ENCODE data around the gene NRDE2. TPM values are rescaled to one million over a fixed set of nuclear protein-coding genes. Genes with fewer than 3 reads are reported as not detected.

NRDE2 gene
- total RNA-seq, 1 donor from 2014 or later = 20.8 TPM

DNA sequence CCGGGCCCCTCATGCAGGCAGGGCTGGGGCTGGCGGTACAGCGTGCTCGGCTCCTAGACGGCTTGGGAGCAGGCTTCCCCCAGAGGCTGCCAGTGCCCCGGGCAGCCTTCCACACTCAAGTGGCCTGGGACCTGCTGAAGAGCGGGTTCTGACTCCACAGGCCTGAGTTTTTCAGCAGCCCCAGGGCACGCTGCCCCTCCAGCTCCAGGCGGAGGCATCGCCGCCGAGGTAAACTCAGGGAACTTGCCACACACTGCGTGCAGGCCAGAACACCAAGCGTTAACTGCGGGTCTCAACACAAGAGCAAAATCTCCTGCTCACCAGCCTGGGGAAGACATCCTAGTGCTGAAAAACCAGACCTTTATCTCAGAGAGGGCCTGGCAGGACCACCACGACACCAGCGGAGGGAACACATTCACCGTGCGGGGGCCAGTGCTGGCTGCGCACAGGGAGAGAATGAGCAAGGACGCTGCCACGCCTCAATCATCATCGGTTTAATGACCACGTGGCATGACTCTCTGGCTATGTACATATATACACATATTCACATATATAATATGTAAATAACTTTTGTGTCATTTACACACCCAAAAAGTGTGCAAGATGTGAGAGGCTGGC lies 54.1 kb downstream of the NRDE2 start:
- Mint-ChIP-seq H3K27me3 (ENCODE audit: unreplicated experiment) (peaks cover 17% of the 10 kb centered on the region), H3K27ac (ENCODE audit: unreplicated experiment) (no peak overlapping the region), H3K9me3 (ENCODE audit: unreplicated experiment) (no peaks in the 10 kb centered on the region), H3K4me1 (ENCODE audit: unreplicated experiment) (peaks cover 23% of the 10 kb centered on the region), H3K36me3 (ENCODE audit: low read depth, unreplicated experiment) (peaks cover 7% of the 10 kb centered on the region), H3K4me3 (ENCODE audit: unreplicated experiment) (no peak overlapping the region)
- TF ChIP-seq, protein P1, sequence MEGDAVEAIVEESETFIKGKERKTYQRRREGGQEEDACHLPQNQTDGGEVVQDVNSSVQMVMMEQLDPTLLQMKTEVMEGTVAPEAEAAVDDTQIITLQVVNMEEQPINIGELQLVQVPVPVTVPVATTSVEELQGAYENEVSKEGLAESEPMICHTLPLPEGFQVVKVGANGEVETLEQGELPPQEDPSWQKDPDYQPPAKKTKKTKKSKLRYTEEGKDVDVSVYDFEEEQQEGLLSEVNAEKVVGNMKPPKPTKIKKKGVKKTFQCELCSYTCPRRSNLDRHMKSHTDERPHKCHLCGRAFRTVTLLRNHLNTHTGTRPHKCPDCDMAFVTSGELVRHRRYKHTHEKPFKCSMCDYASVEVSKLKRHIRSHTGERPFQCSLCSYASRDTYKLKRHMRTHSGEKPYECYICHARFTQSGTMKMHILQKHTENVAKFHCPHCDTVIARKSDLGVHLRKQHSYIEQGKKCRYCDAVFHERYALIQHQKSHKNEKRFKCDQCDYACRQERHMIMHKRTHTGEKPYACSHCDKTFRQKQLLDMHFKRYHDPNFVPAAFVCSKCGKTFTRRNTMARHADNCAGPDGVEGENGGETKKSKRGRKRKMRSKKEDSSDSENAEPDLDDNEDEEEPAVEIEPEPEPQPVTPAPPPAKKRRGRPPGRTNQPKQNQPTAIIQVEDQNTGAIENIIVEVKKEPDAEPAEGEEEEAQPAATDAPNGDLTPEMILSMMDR (IDR thresholded peaks at IDR 0.05; ENCODE audit: unreplicated experiment) = no peak
- no peak for DNase-seq (ENCODE audit: low spot score)

DNA sequence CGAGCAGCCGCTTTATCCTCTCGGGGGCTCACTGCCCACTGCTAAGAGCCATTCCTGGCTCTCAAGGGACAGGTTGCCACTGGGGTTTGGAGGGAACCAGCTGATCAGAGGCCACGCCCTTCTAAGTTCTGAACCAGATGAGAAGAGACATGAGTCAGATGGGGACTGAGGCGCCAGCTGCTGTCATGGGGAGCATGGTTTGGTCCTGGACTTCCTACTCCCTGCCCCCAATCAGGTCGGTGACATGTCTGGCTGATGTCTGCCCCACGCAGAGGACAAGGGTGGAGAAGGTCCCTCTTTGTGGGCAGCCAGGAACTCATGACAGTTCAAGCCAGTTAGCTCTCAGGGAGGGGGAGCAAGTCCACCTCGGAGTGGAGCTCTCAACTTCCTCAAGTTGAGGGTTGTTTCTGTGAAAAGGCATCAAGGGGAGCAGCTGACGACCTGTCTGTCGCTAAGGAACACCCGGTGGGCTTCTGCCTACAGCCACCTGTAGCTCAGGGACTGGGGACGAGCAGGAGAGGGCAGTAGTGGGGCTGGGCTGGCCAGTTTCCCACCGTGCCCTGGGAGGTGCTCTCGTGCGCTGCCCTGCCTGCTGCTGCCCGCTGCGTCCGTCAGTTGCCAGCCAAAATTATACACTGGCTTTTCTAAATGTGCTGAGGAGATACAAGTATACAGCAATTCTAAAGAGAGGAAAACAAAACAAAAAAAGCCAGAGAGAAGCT lies 54.9 kb downstream of the NRDE2 start:
- TF ChIP-seq, protein P1 (IDR thresholded peaks at IDR 0.05; ENCODE audit: unreplicated experiment) = no peak
- no peak overlapping the region for H3K4me3 Mint-ChIP-seq (ENCODE audit: unreplicated experiment)
- DNase-seq (ENCODE audit: low spot score) = no peak
- peaks cover 17% of the 10 kb centered on the region for H3K27me3 Mint-ChIP-seq (ENCODE audit: unreplicated experiment)
- H3K27ac Mint-ChIP-seq (ENCODE audit: unreplicated experiment) = no peak overlapping the region
- peaks cover 23% of the 10 kb centered on the region for H3K4me1 Mint-ChIP-seq (ENCODE audit: unreplicated experiment)
- no peaks in the 10 kb centered on the region for H3K9me3 Mint-ChIP-seq (ENCODE audit: unreplicated experiment)
- H3K36me3 Mint-ChIP-seq (ENCODE audit: low read depth, unreplicated experiment) = peaks cover 7% of the 10 kb centered on the region

DNA sequence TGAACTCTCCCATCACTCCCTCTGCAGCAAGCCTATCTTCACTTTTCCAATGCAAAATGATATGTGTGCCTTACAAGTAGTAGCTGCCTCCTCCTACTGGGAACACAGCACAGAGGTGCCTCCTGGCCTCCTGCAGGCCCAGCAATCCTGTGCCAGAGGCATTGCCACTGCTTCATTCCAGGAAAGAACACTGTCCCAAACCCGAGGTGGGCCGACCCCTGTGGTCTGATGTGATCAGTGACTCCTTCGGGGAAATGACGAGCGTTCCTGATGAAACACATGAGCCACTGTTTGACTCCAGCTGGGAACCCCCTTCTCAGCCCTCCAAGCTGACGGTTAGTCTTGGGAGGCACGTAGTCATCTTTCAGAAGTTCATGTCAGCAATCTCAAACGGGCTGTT lies 55.9 kb downstream of the NRDE2 start:
- H3K27me3 Mint-ChIP-seq (ENCODE audit: unreplicated experiment) = peaks cover 15% of the 10 kb centered on the region

DNA sequence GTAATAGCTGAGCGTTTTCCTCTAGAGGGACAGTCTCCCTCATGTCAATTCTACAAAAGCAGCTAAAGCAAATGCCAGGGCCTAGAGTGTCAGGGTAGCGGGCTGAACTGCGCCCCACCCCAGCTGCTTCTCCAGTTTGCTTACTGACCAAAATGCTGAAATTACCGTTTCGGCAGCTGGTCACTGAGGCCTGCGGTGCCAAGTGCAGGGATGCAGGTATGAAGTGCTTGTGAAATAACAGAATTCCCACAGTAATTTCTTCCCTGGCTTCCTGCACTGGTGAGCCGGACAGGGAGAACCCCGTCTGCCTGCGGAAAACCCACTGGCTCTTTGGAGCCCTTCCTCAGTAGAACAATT lies 56.3 kb downstream of the NRDE2 start:
- H3K4me1 Mint-ChIP-seq (ENCODE audit: unreplicated experiment) = peaks cover 23% of the 10 kb centered on the region
- H3K27me3 Mint-ChIP-seq (ENCODE audit: unreplicated experiment) = peaks cover 15% of the 10 kb centered on the region
- H3K9me3 Mint-ChIP-seq (ENCODE audit: unreplicated experiment) = no peaks in the 10 kb centered on the region
- H3K4me3 Mint-ChIP-seq (ENCODE audit: unreplicated experiment) = no peak overlapping the region
- no peak for DNase-seq (ENCODE audit: low spot score)
- peaks cover 7% of the 10 kb centered on the region for H3K36me3 Mint-ChIP-seq (ENCODE audit: low read depth, unreplicated experiment)
- no peak overlapping the region for H3K27ac Mint-ChIP-seq (ENCODE audit: unreplicated experiment)
- TF ChIP-seq, protein P1 (IDR thresholded peaks at IDR 0.05; ENCODE audit: unreplicated experiment) = no peak

More for the DNA sequence above, 55.9 kb downstream of the NRDE2 start:
- H3K4me3 Mint-ChIP-seq (ENCODE audit: unreplicated experiment) = no peak overlapping the region
- H3K4me1 Mint-ChIP-seq (ENCODE audit: unreplicated experiment) = peaks cover 23% of the 10 kb centered on the region
- H3K36me3 Mint-ChIP-seq (ENCODE audit: low read depth, unreplicated experiment) = peaks cover 7% of the 10 kb centered on the region
- no peak for DNase-seq (ENCODE audit: low spot score)
- no peaks in the 10 kb centered on the region for H3K9me3 Mint-ChIP-seq (ENCODE audit: unreplicated experiment)
- TF ChIP-seq, protein P1 (IDR thresholded peaks at IDR 0.05; ENCODE audit: unreplicated experiment) = no peak
- no peak overlapping the region for H3K27ac Mint-ChIP-seq (ENCODE audit: unreplicated experiment)

DNA sequence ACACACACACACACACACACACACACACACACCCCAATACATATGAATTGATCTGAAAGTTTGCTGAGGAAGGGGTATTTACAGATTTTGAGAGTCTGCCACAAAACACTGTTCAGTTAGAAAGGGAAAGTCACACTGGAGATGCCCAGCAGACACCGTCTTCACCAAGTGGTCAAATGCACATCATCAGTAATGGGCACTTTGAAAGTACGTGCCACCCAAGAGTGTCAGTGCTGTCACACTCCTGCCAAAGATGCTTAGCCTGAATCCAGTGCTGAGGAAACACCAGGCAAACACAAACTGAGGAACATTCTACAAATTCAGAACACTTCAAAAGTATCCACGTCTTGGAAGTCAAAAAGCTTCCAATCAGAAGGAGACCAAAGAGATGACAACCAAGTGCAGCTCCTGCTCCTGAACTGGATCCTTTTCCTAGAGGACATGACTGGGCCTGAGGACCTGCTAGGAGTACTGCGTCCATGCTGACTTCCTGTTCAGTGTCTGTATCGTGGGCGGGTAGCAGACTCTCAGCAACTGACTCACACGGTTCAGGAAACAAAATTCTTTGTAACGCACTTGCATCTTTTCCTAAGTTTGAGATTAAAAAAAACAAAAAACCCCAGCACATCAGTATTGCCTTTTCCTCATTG lies 56.8 kb downstream of the NRDE2 start:
- no peak overlapping the region for H3K27ac Mint-ChIP-seq (ENCODE audit: unreplicated experiment)
- peaks cover 17% of the 10 kb centered on the region for H3K27me3 Mint-ChIP-seq (ENCODE audit: unreplicated experiment)
- H3K36me3 Mint-ChIP-seq (ENCODE audit: low read depth, unreplicated experiment) = peaks cover 11% of the 10 kb centered on the region
- H3K4me3 Mint-ChIP-seq (ENCODE audit: unreplicated experiment) = no peak overlapping the region
- no peak for DNase-seq (ENCODE audit: low spot score)
- TF ChIP-seq, protein P1 (IDR thresholded peaks at IDR 0.05; ENCODE audit: unreplicated experiment) = no peak
- H3K4me1 Mint-ChIP-seq (ENCODE audit: unreplicated experiment) = peaks cover 23% of the 10 kb centered on the region
- H3K9me3 Mint-ChIP-seq (ENCODE audit: unreplicated experiment) = no peaks in the 10 kb centered on the region

Measured in endothelial cell (in vitro differentiated cells).